Measurements from ENCODE around the gene UGDH. TPM values are rescaled to one million over a fixed set of nuclear protein-coding genes. Genes with fewer than 3 reads are reported as not detected.

UGDH gene
- total RNA-seq (2016; rRNA removed; fragmentation: Illumina TruSeq; extraction: Trizol) (384 and 661 TPM in 2 replicates), polyA plus RNA-seq (2011; rRNA removed) (89.8 and 99.0 TPM in 2 replicates), polyA minus RNA-seq (2011; rRNA and poly(A)+ RNA removed; ENCODE audit: low replicate concordance) (9.9 and 42.1 TPM in 2 replicates), Bru-seq, nascent RNA (percentile 99 among the genes with signal in this experiment), BruChase-seq, experiment 1, labeled RNA remaining after a 6-hour chase (percentile 99 among the genes with signal in this experiment), BruChase-seq, experiment 2, labeled RNA remaining after a 2-hour chase (percentile 99 among the genes with signal in this experiment)
- total RNA-seq (2016; cell fraction: cytosol; rRNA removed; fragmentation: Illumina TruSeq; extraction: Trizol; ENCODE audit: low read depth) = 49.0 and 58.6 TPM in 2 replicates
- total RNA-seq (2016; cell fraction: insoluble cytoplasmic fraction; rRNA removed; fragmentation: Illumina TruSeq; extraction: Trizol) = 384 and 616 TPM in 2 replicates
- total RNA-seq (2016; cell fraction: membrane; rRNA removed; fragmentation: Illumina TruSeq; extraction: Trizol) = 167 and 182 TPM in 2 replicates
- 162 and 184 TPM in 2 replicates for total RNA-seq (2016; cell fraction: nucleus; rRNA removed; fragmentation: Illumina TruSeq; extraction: Trizol)
- polyA plus RNA-seq (2011; cell fraction: cytosol; rRNA removed) = 131 and 185 TPM in 2 replicates
- polyA plus RNA-seq (2011; cell fraction: nucleus; rRNA removed) = 44.8 and 67.6 TPM in 2 replicates
- polyA plus RNA-seq (2012) = 212 and 239 TPM in 2 replicates
- polyA plus RNA-seq (2016; cell fraction: cytosol; fragmentation: Illumina TruSeq; extraction: Trizol; ENCODE audit: low read depth) = 39.4 and 40.4 TPM in 2 replicates
- 556 and 565 TPM in 2 replicates for polyA plus RNA-seq (2016; cell fraction: insoluble cytoplasmic fraction; fragmentation: Illumina TruSeq; extraction: Trizol; ENCODE audit: low read depth)
- 86.5 and 96.6 TPM in 2 replicates for polyA plus RNA-seq (2016; cell fraction: membrane; fragmentation: Illumina TruSeq; extraction: Trizol; ENCODE audit: low read depth)
- polyA plus RNA-seq (2016; cell fraction: nucleus; fragmentation: Illumina TruSeq; extraction: Trizol; ENCODE audit: insufficient read depth, low read depth) = 181 and 193 TPM in 2 replicates
- polyA minus RNA-seq (2011; cell fraction: cytosol; rRNA and poly(A)+ RNA removed) = 257 and 288 TPM in 2 replicates
- polyA minus RNA-seq (2011; cell fraction: nucleus; rRNA and poly(A)+ RNA removed) = 82.3 and 114 TPM in 2 replicates
- long read RNA-seq, experiment 1, transcript UGDH-201 (12 exons, 3,216 nt) = major isoform, 255 of 356 reads
- long read RNA-seq, experiment 1, partial matches to known transcripts = 28 of 356 reads
- long read RNA-seq, experiment 1, other reads (novel, unspliced or antisense) = 71 of 356 reads
- long read RNA-seq, experiment 2, transcript UGDH-201 (12 exons, 3,216 nt) = major isoform, 62 of 341 reads
- long read RNA-seq, experiment 2, partial matches to known transcripts = 28 of 341 reads
- long read RNA-seq, experiment 2, other reads (novel, unspliced or antisense) = 251 of 341 reads

DNA sequence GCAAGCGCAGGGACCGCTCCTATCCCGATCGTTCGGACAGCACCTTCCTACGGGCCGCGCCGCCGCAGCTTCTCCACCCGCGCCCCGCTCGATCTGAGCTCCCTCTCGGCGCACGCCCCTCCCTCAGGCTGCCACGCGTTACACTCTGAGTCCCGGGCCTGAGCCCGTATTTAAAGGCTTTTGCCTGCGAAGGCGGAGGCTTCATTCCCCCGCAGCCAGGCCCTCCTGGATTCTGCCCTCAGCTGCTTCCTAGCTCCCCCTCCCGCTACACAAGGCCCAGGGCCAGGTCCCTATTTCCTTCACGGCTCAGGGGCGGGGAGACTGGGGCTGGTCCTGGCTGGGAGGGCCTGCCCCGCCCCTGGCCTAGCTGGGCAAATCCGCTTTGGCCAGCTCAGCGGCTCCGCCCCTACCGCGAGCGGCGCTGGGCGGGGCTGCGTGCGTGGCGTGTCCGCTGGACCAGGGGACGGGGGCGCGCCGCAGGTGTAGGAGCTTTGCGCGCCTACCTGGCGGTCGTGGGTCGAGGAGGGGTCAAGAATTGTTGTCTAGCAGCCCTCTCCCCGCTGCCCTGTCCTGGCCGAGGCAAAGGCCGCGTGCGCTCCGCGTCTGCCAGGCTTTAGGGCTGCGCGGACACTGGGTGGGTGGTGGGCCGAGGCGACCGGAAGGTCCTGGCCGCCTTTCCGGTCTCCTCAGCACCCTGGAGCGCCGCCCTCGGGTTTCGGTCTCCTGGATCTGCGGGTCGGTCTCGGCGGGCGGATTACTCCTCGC is at the start of gene UGDH:
UGDH (minus strand) TSS at position 144 of the 765 bp plus-strand sequence. CDS start 5,927 bp downstream, outside the sequence.
- H3K27me3 ChIP-seq (ENCODE audit: control insufficient read depth in 1 of 2, insufficient read depth in 2 of 2, low read length in 2 of 2) = peaks cover 0 to 4% of the 10 kb centered on the region in 2 experiments; a peak in 1 of 5 replicates
- H3K4me2 ChIP-seq (ENCODE audit: low read depth, low read length) = peak within 1 kb of the TSS; percentile 80
- peaks cover 3 to 11% of the 10 kb centered on the region in 2 experiments; a peak in 2 of 5 replicates for H3K36me3 ChIP-seq (replicated peaks in 1 of 2; ENCODE audit: control insufficient read depth in 1 of 2, insufficient read depth in 2 of 2, low read length in 2 of 2)
- H3K9me3 ChIP-seq (ENCODE audit: low read length) = peaks cover 24% of the 10 kb centered on the region
- WGBS (ENCODE audit: low lambda C conversion rate) = 0% methylated on average over 17 of the region's 73 CpGs
- peaks cover 24% of the 10 kb centered on the region for H3K4me1 ChIP-seq (ENCODE audit: insufficient read depth, low read length)
- intact Hi-C loops (cut with micrococcal nuclease; ENCODE audit: unreplicated experiment) = loop anchor here (1.0 to 2.0 kb wide), 5 partner anchors 12 to 449 kb away; partner anchors contain the start of genes PDS5A and SMIM14
- no TSS peak for BruUV-seq (replicated peaks)
- ChIA-PET POLR2A (interaction anchor here (0.6 to 1.7 kb wide), 60 partner anchors 9 to 708 kb away, joined by 3 to 75 read pairs (median 5); partner anchors contain the start of genes KLB, LIAS, N4BP2 and RPL9), CTCF (ENCODE audit: low intra/inter-chr PET ratio, low total read pairs) (no interaction called here)
- peaks cover 69% of the 10 kb centered on the region for H3K79me2 ChIP-seq (ENCODE audit: insufficient read depth, low read length)
- peaks cover 31% of the 10 kb centered on the region for H4K20me1 ChIP-seq (ENCODE audit: insufficient read depth, low read length)
- H2AFZ ChIP-seq (ENCODE audit: low read length) = no peak within 1 kb of the TSS
- in situ Hi-C loops (cut with HindIII; ENCODE audit: extremely low pct_ligation_motif_present, low pct_unique_long_range_greater_than_20kb) = loop anchor here (5.0 kb wide), 1 partner anchor 110 kb away; the partner anchor contains the start of gene SMIM14
- DNase-seq (ENCODE audit: low spot score) (peak; percentile 98), FAIRE-seq (peak; percentile 83), ATAC-seq (peak; percentile 89)
- peak within 1 kb of the TSS; percentile 99 for H3K9ac ChIP-seq (ENCODE audit: insufficient read depth, low read depth, low read length)
- peak within 1 kb of the TSS; percentile 95 to 96 (median 96) for H3K4me3 ChIP-seq (replicated peaks in 1 of 3; ENCODE audit: insufficient read depth in 1 of 3, low read depth in 2 of 3, low read length in 3 of 3)
- H3K27ac ChIP-seq (ENCODE audit: extremely low read length, insufficient read depth, low read length) = peak within 1 kb of the TSS; percentile 94
- TF ChIP-seq TOPORS (CRISPR knock-in tag; IDR thresholded peaks at IDR 0.05) (peak; percentile 88), ZNF766 (CRISPR knock-in tag; IDR thresholded peaks at IDR 0.05; ENCODE audit: borderline replicate concordance) (peak; percentile 69; the same call in 1 of the 2 replicates), SALL1 (CRISPR knock-in tag; IDR thresholded peaks at IDR 0.05) (peak; percentile 93; the same call in 1 of the 2 replicates), ZFP1 (CRISPR knock-in tag; IDR thresholded peaks at IDR 0.05) (peak; percentile 38; the same call in 1 of the 2 replicates), SMAD9 (CRISPR knock-in tag; IDR thresholded peaks at IDR 0.05) (peak; percentile 5; the same call in 1 of the 2 replicates), ARNTL (CRISPR knock-in tag; IDR thresholded peaks at IDR 0.05) (peak; percentile 50), ATF7 (IDR thresholded peaks at IDR 0.05) (no peak), ATF7 (CRISPR knock-in tag; IDR thresholded peaks at IDR 0.05) (no peak), ZBTB26 (CRISPR knock-in tag; IDR thresholded peaks at IDR 0.05; ENCODE audit: borderline replicate concordance) (peak; percentile 73), FOXA1 (IDR thresholded peaks at IDR 0.05) (no peak), FOXA1 (CRISPR knock-in tag; IDR thresholded peaks at IDR 0.05) (peak; percentile 28), MNT (IDR thresholded peaks at IDR 0.05) (peak; percentile 60)
- TF ChIP-seq, protein P1, sequence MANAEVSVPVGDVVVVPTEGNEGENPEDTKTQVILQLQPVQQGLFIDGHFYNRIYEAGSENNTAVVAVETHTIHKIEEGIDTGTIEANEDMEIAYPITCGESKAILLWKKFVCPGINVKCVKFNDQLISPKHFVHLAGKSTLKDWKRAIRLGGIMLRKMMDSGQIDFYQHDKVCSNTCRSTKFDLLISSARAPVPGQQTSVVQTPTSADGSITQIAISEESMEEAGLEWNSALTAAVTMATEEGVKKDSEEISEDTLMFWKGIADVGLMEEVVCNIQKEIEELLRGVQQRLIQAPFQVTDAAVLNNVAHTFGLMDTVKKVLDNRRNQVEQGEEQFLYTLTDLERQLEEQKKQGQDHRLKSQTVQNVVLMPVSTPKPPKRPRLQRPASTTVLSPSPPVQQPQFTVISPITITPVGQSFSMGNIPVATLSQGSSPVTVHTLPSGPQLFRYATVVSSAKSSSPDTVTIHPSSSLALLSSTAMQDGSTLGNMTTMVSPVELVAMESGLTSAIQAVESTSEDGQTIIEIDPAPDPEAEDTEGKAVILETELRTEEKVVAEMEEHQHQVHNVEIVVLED (CRISPR knock-in tag; IDR thresholded peaks at IDR 0.05; ENCODE audit: borderline replicate concordance) = peak; percentile 97
